AG04450 (cell line): Measurements from ENCODE around the gene CORIN. TPM values are rescaled to one million over a fixed set of nuclear protein-coding genes. Genes with fewer than 3 reads are reported as not detected.

Source experiments
- CTCF ChIA-PET: fragments of 300-600, 350-600 bp; formaldehyde crosslinking; extraction: SDS; loops from one replicate; lab custom pipeline; 2022; ENCODE audit warnings: antibody characterized with exemption, inconsistent platforms; lab: Charles Lee
- POLR2A ChIA-PET: fragments of 350-600 bp; formaldehyde crosslinking; extraction: SDS; loops from one replicate; lab custom pipeline; 2021; ENCODE audit warnings: antibody characterized with exemption, inconsistent platforms; lab: Yijun Ruan, JAX
- DNase-seq: peaks from one replicate; pipeline ENCODE4 v3.0.0-alpha.2; 2011; ENCODE audit warnings: low read depth, low spot score
- H3K27ac ChIP-seq: one replicate; pipeline ENCODE4 v1.5.1; 2012; ENCODE audit warnings: low read depth, low read length, control low read depth
- H3K27me3 ChIP-seq: one replicate; pipeline ENCODE4 v1.6.0; 2012; ENCODE audit warnings: low read length; ENCODE audit not compliant: control insufficient read depth, insufficient read depth
- H3K4me3 ChIP-seq: 2 replicates; pipeline ENCODE4 v1.5.1; 2011; ENCODE audit warnings: mild to moderate bottlenecking, low read depth, low read length, control low read depth
- H3K9me3 ChIP-seq: 2 replicates; pipeline ENCODE4 v1.5.1; 2012; ENCODE audit warnings: low read length; ENCODE audit not compliant: control insufficient read depth, insufficient read depth
- polyA plus RNA-seq: library from polyadenylated mRNA; depleted of rRNA; stranded (reverse); fragments of >200 nt; gene quantifications from 2 replicates; pipeline ENCODE4 v1.2.3, GENCODE V29; 2011
- TF ChIP-seq, protein P1 (sequence below): IDR thresholded peaks from 2 replicates; pipeline ENCODE4 v1.5.1; 2011; ENCODE audit warnings: low read depth, low read length, control low read depth, inconsistent platforms

Gene CORIN
- polyA plus RNA-seq, 1 experiment, result 29.6 TPM

DNA sequence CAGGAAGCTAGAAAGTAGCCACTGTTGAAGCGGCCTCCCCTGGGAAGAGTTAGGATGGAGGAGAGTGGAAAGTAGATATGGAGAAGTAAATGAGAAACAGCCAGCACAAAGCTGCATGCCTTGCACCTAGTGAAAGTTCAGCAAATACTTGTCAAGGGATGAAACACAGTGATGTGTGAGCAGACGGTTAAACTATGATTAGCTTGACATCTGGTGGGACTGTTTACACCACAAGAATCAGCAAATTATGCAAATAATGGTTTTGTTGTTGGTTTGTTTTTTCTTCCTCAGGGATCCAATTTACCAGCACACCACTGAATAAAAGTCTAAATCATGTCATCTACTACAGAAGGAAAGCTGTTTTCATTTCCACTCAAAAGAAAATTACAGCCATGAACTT, 87.1 kb downstream of the CORIN start:
- POLR2A ChIA-PET, result no interaction called here
- no peaks in the 10 kb centered on the region for H3K27me3 ChIP-seq
- TF ChIP-seq, protein P1, sequence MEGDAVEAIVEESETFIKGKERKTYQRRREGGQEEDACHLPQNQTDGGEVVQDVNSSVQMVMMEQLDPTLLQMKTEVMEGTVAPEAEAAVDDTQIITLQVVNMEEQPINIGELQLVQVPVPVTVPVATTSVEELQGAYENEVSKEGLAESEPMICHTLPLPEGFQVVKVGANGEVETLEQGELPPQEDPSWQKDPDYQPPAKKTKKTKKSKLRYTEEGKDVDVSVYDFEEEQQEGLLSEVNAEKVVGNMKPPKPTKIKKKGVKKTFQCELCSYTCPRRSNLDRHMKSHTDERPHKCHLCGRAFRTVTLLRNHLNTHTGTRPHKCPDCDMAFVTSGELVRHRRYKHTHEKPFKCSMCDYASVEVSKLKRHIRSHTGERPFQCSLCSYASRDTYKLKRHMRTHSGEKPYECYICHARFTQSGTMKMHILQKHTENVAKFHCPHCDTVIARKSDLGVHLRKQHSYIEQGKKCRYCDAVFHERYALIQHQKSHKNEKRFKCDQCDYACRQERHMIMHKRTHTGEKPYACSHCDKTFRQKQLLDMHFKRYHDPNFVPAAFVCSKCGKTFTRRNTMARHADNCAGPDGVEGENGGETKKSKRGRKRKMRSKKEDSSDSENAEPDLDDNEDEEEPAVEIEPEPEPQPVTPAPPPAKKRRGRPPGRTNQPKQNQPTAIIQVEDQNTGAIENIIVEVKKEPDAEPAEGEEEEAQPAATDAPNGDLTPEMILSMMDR, result no peak
- CTCF ChIA-PET, result no interaction called here
- H3K27ac ChIP-seq, result no peak overlapping the region
- DNase-seq, result no peak
- no peak overlapping the region for H3K4me3 ChIP-seq
- no peaks in the 10 kb centered on the region for H3K9me3 ChIP-seq

DNA sequence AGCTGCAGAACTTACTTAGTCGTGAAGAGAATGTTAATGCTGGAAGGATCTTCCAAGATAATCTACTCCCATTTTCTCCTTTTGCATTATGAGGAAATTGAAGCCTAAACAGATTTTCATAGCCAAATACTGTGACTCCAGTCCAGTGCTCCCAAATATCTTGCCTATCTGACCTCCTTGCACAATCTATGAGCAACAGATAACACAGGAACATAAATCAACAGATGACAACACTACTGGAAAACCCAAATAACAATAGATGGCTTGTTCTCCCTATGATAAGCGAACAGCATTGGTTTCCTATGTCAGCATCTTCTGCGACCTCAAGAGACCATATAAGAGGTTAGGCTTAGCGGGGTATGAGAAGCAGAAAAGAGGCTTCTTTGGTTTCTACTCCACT, 88.0 kb downstream of the CORIN start:
- POLR2A ChIA-PET, result no interaction called here
- Histone ChIP-seq H3K27ac (no peak overlapping the region), H3K9me3 (no peaks in the 10 kb centered on the region), H3K4me3 (no peak overlapping the region), H3K27me3 (no peaks in the 10 kb centered on the region)
- TF ChIP-seq, protein P1, result no peak
- no peak for DNase-seq
- CTCF ChIA-PET, result no interaction called here

DNA sequence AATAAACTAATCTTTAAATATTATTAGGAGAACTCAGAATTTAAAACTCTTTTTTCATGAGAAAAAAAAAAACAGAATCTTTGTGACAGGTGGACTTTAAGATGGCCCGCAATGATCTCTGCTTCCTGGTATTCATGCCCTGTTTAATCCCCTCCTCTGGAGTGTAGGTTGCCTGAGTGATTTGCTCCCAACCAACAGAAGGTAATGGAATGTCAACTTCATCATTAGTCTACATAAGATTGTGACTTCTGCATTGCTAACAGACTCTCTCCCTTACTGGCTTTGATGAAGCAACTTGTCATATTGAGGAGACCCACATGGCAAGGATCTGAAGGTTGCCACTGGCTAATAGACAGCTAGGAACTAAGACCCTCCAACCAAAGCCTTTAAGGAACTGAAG, 88.8 kb downstream of the CORIN start:
- TF ChIP-seq, protein P1, result no peak
- Histone ChIP-seq H3K9me3 (no peaks in the 10 kb centered on the region), H3K27me3 (no peaks in the 10 kb centered on the region), H3K4me3 (no peak overlapping the region), H3K27ac (no peak overlapping the region)
- POLR2A ChIA-PET, result no interaction called here
- DNase-seq, result no peak
- CTCF ChIA-PET, result no interaction called here

DNA sequence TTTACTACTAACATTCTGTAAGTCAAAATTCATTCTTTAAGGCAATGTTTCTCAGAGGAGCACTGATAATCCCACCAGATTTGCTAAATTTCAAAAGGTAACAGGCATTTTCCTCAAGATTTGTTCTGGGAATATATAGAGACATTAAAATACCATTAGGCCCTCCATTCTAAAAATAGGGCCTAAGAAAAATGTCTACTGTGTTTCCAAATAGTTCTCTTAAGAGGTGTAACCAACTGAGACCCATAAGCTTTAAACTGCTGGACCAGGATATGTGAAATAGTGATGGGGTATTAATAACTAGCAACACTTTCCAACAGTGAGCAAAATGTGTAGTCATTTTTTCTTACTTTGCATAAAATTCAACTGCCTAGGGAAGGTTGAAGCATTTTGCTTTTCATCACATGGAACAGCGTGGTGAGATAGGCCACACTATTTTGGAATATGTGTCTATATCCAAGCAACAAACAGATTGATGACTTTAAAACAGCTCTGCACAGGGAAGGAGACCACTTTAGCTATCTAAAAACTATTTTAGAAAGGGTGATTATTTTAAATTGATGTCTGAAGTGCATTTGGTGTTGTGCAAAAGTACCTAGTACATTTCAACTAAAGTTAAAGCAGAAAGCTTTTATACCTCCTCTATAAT, 89.9 kb downstream of the CORIN start:
- Histone ChIP-seq H3K27ac (no peak overlapping the region), H3K27me3 (no peaks in the 10 kb centered on the region), H3K9me3 (no peaks in the 10 kb centered on the region), H3K4me3 (no peak overlapping the region)
- ChIA-PET CTCF (interaction anchor here (0.9 kb wide), 1 partner anchor 88 kb away, joined by 3 read pairs; no protein-coding TSS in a partner anchor), POLR2A (no interaction called here)
- no peak for DNase-seq
- TF ChIP-seq, protein P1, result no peak

DNA sequence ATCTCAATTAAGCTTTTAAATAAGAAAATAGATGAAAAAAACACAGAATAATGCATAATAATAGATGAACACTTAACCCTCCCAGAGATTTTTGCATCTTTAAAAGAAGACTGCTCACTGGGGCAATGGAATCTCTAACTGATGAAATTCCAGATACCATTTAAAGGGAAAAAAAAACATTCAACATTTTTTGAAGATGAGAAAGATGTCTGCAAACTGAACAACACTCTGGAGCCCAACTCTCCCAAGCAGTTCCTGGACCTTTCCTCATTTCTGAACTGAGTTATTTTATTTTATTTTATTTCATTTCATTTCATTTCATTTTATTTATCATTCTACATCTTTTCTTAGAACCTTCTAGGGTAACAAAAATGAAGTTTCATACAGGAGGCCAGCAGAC, 90.7 kb downstream of the CORIN start:
- Histone ChIP-seq H3K27ac (no peak overlapping the region), H3K27me3 (no peaks in the 10 kb centered on the region), H3K4me3 (no peak overlapping the region), H3K9me3 (no peaks in the 10 kb centered on the region)
- TF ChIP-seq, protein P1, result no peak
- ChIA-PET POLR2A (interaction anchor here (0.6 kb wide), 1 partner anchor 452 kb away, joined by 11 read pairs; no protein-coding TSS in a partner anchor), CTCF (no interaction called here)
- DNase-seq, result no peak
